Prostate gland (tissue), 2 donors: ENCODE measurements around the gene DCAF15. TPM values are rescaled to one million over a fixed set of nuclear protein-coding genes. Genes with fewer than 3 reads are reported as not detected.
A peak's percentile ranks its signal among the peaks of the same experiment; 100 is the strongest.

ENCODE experiments used
- DNase-seq: peaks from one replicate; pipeline ENCODE4 v3.0.0-alpha.2; 2019; ENCODE audit warnings: low spot score
- H3K27ac ChIP-seq, 2 donors: fragments of 200-600 bp; sonication (generic); 2 replicates each; pipeline ENCODE4 v1.5.1; 2017 to 2019
- H3K27me3 ChIP-seq: fragments of 200-600 bp; sonication (generic); replicated peaks from 2 replicates; pipeline ENCODE4 v1.5.1; 2019; ENCODE audit not compliant: insufficient read depth
- H3K36me3 ChIP-seq, 2 donors: fragments of 200-600 bp; sonication (generic); 1 replicate in 1 of 2; 2 replicates in 1 of 2; pipeline versions ENCODE4 v1.5.1 to v1.8.1; 2017 to 2019
- H3K4me1 ChIP-seq: fragments of 200-600 bp; sonication (generic); replicated peaks from 2 replicates; pipeline ENCODE4 v1.5.1; 2019
- H3K4me3 ChIP-seq, 2 donors: fragments of 200-600 bp; sonication (generic); 2 replicates each; pipeline ENCODE4 v1.5.1; 2017 to 2019
- H3K9me3 ChIP-seq: fragments of 200-600 bp; sonication (generic); 2 replicates; pipeline ENCODE4 v1.5.1; 2017
- CTCF ChIP-seq, 4 experiments: fragments of 200-600 bp in 2 of 4; fragments of 450-650 bp in 2 of 4; sonication (generic) in 2 of 4; IDR thresholded peaks; 1 replicate in 3 of 4; 2 replicates in 1 of 4; pipeline ENCODE4 v1.5.1; 2016 to 2019; ENCODE audit warnings: antibody characterized with exemption in 4 of 4, mild to moderate bottlenecking in 2 of 4, moderate library complexity in 2 of 4
- POLR2A ChIP-seq: fragments of 450-650 bp; IDR thresholded peaks from one replicate; pipeline ENCODE4 v1.6.1; 2016; ENCODE audit warnings: antibody characterized with exemption, mild to moderate bottlenecking
- POLR2AphosphoS5 ChIP-seq: sonication (generic); formaldehyde crosslinking; IDR thresholded peaks from one replicate; pipeline ENCODE4 v1.6.1; 2017; ENCODE audit warnings: antibody characterized with exemption
- WGBS: methylation state at CpG from one replicate; pipeline ENCODE4 v1.1.5; 2018; 5-methylcytosine and 5-hydroxymethylcytosine counted together
- intact Hi-C: fragments of 100-400 bp; cut with DNase I; formaldehyde crosslinking; loops from one replicate; pipeline ENCODE4 v1.14.2; 2022
- total RNA-seq, 2 donors: library from RNA; depleted of rRNA; stranded (reverse); fragments of >200 nt; gene quantifications; one replicate each; pipeline ENCODE4 v1.1.0, GENCODE V29; 2016

The DCAF15 gene
- total RNA-seq, 2 donors from 2014 or later: 18.6 to 47.4 TPM

- H3K36me3 ChIP-seq: peaks cover 0 to 2% of the 10 kb centered on the region in 2 donors
- no peaks in the 10 kb centered on the region for H3K9me3 ChIP-seq
- no peak overlapping the region for H3K27ac ChIP-seq
- H3K27me3 ChIP-seq: no peaks in the 10 kb centered on the region
- intact Hi-C loops: no loop called here
- no peak for DNase-seq
- no peak for TF ChIP-seq POLR2A
- TF ChIP-seq POLR2AphosphoS5: no peak
- TF ChIP-seq CTCF (IDR thresholded peaks at IDR 0.05): no peak
- H3K4me1 ChIP-seq: no peaks in the 10 kb centered on the region
- WGBS: 87% methylated on average over 5 of the region's 5 CpGs
- peak overlapping the region; percentile 85 to 94 for H3K4me3 ChIP-seq
Observed at GRCh38 chr19:13906910-13907309, 45.4 kb upstream of the DCAF15 start.

GRCh38 chr19:13908674-13909073, 43.6 kb upstream of the DCAF15 start:
- no peak for TF ChIP-seq POLR2A
- no peak for TF ChIP-seq CTCF (IDR thresholded peaks at IDR 0.05)
- TF ChIP-seq POLR2AphosphoS5: no peak
- 90% methylated on average over 8 of the region's 8 CpGs for WGBS
- no peak for DNase-seq

GRCh38 chr19:13909430-13909829, 42.9 kb upstream of the DCAF15 start:
- no peak for DNase-seq
- intact Hi-C loops: no loop called here
- Histone ChIP-seq H3K9me3 (no peaks in the 10 kb centered on the region), H3K27me3 (no peaks in the 10 kb centered on the region), H3K4me1 (no peaks in the 10 kb centered on the region), H3K36me3 (peaks cover 0 to 2% of the 10 kb centered on the region in 2 donors), H3K27ac (no peak overlapping the region), H3K4me3 (no peak overlapping the region)
- WGBS: 100% methylated on average over 2 of the region's 2 CpGs
- TF ChIP-seq POLR2A: no peak

More at GRCh38 chr19:13908674-13909073, 43.6 kb upstream of the DCAF15 start:
- Histone ChIP-seq H3K4me1 (no peaks in the 10 kb centered on the region), H3K9me3 (no peaks in the 10 kb centered on the region), H3K27me3 (no peaks in the 10 kb centered on the region), H3K36me3 (peaks cover 0 to 2% of the 10 kb centered on the region in 2 donors), H3K27ac (no peak overlapping the region), H3K4me3 (no peak overlapping the region)
- intact Hi-C loops: no loop called here

- 93% methylated on average over 17 of the region's 17 CpGs for WGBS
Observed at GRCh38 chr19:13913352-13913751, 39.0 kb upstream of the DCAF15 start.

GRCh38 chr19:13914777-13915176, 37.5 kb upstream of the DCAF15 start:
- Histone ChIP-seq H3K27ac (no peak overlapping the region), H3K4me3 (no peak overlapping the region), H3K4me1 (no peaks in the 10 kb centered on the region), H3K9me3 (no peaks in the 10 kb centered on the region), H3K36me3 (peaks cover 2 to 5% of the 10 kb centered on the region in 2 donors), H3K27me3 (no peaks in the 10 kb centered on the region)
- intact Hi-C loops: no loop called here
- WGBS: 47% methylated on average over 3 of the region's 3 CpGs
- TF ChIP-seq POLR2AphosphoS5 (no peak), CTCF (IDR thresholded peaks at IDR 0.05) (no peak), POLR2A (no peak)
- no peak for DNase-seq

More at GRCh38 chr19:13913352-13913751, 39.0 kb upstream of the DCAF15 start:
- no peak for DNase-seq
- intact Hi-C loops: no loop called here
- no peaks in the 10 kb centered on the region for H3K9me3 ChIP-seq
- H3K36me3 ChIP-seq: peaks cover 2 to 4% of the 10 kb centered on the region in 2 donors
- no peak overlapping the region for H3K27ac ChIP-seq
- H3K27me3 ChIP-seq: no peaks in the 10 kb centered on the region
- H3K4me1 ChIP-seq: no peaks in the 10 kb centered on the region
- H3K4me3 ChIP-seq: no peak overlapping the region
- TF ChIP-seq CTCF (IDR thresholded peaks at IDR 0.05): no peak
- TF ChIP-seq POLR2AphosphoS5: no peak
- no peak for TF ChIP-seq POLR2A
